ENCODE results near the gene NPFF. TPM values are rescaled to one million over a fixed set of nuclear protein-coding genes. Genes with fewer than 3 reads are reported as not detected.

NPFF gene
- total and polyA plus RNA-seq, 2 experiments from 2014 or later: not detected

- no peak overlapping the region for H3K9ac ChIP-seq
- H3K4me2 ChIP-seq (ENCODE audit: unreplicated experiment): no peak overlapping the region
- 27 to 32% methylated on average over 2 of the region's 2 CpGs for WGBS, 2 experiments (ENCODE audit: low coverage in 1 of 2, low lambda C conversion rate in 2 of 2, missing lambda C conversion rate in 2 of 2)
- DNase-seq: no peak
- in situ Hi-C loops (cut with MboI): no loop called here
- H3K4me3 ChIP-seq: no peak overlapping the region
- H3K9me3 ChIP-seq (ENCODE audit: low read depth): no peaks in the 10 kb centered on the region
- H4K20me1 ChIP-seq (ENCODE audit: insufficient read depth): no peaks in the 10 kb centered on the region
- TF ChIP-seq EZH2phosphoT487 (IDR thresholded peaks at IDR 0.05; ENCODE audit: insufficient read depth, low read depth): no peak
- TF ChIP-seq EZH2 (IDR thresholded peaks at IDR 0.05; ENCODE audit: insufficient read depth, poor library complexity, severe bottlenecking): no peak
- peaks cover 54% of the 10 kb centered on the region for H3K36me3 ChIP-seq (ENCODE audit: low read depth)
- H3K79me2 ChIP-seq (ENCODE audit: insufficient read depth): no peaks in the 10 kb centered on the region
- peaks cover 14% of the 10 kb centered on the region for H3F3A ChIP-seq (ENCODE audit: insufficient read depth)
- no peak overlapping the region for H3K27ac ChIP-seq
- peaks cover 7% of the 10 kb centered on the region; the same call in 1 of the 2 replicates for H3K4me1 ChIP-seq (ENCODE audit: insufficient read depth)
- no peak overlapping the region for H2AFZ ChIP-seq
- no peaks in the 10 kb centered on the region for H3K27me3 ChIP-seq (replicated peaks; ENCODE audit: insufficient read depth)
- no peaks in the 10 kb centered on the region for H3K9me2 ChIP-seq (ENCODE audit: insufficient read depth)
Observed at GRCh38 chr12:53533471-53533870, 26.2 kb upstream of the NPFF start.

GRCh38 chr12:53532524-53533445 is 25.5 kb upstream of the NPFF start:
- Histone ChIP-seq H3K79me2 (ENCODE audit: insufficient read depth) (no peaks in the 10 kb centered on the region), H3K27me3 (replicated peaks; ENCODE audit: insufficient read depth) (no peaks in the 10 kb centered on the region), H3K4me3 (no peak overlapping the region), H3K4me2 (ENCODE audit: unreplicated experiment) (no peak overlapping the region), H2AFZ (no peak overlapping the region), H3K9ac (no peak overlapping the region), H3K9me2 (ENCODE audit: insufficient read depth) (no peaks in the 10 kb centered on the region), H3F3A (ENCODE audit: insufficient read depth) (peaks cover 7% of the 10 kb centered on the region; the same call in 1 of the 2 replicates), H3K27ac (no peak overlapping the region), H3K9me3 (ENCODE audit: low read depth) (no peaks in the 10 kb centered on the region), H4K20me1 (ENCODE audit: insufficient read depth) (no peaks in the 10 kb centered on the region), H3K4me1 (ENCODE audit: insufficient read depth) (0 out of 2 replicates have a peak, but pooled peaks cover 4% of the 10 kb centered on the region), H3K36me3 (ENCODE audit: low read depth) (peaks cover 58% of the 10 kb centered on the region)
- no peak for DNase-seq
- in situ Hi-C loops (cut with MboI): no loop called here
- 88 to 96% methylated on average over 6 to 7 of the region's 7 CpGs for WGBS, 2 experiments (ENCODE audit: low coverage in 1 of 2, low lambda C conversion rate in 2 of 2, missing lambda C conversion rate in 2 of 2)
- TF ChIP-seq EZH2 (IDR thresholded peaks at IDR 0.05; ENCODE audit: insufficient read depth, poor library complexity, severe bottlenecking) (no peak), EZH2phosphoT487 (IDR thresholded peaks at IDR 0.05; ENCODE audit: insufficient read depth, low read depth) (no peak)

- Histone ChIP-seq H3K79me2 (ENCODE audit: insufficient read depth) (no peaks in the 10 kb centered on the region), H4K20me1 (ENCODE audit: insufficient read depth) (no peaks in the 10 kb centered on the region), H3K27me3 (replicated peaks; ENCODE audit: insufficient read depth) (no peaks in the 10 kb centered on the region), H2AFZ (no peak overlapping the region), H3K4me2 (ENCODE audit: unreplicated experiment) (no peak overlapping the region), H3K9ac (no peak overlapping the region), H3K4me3 (no peak overlapping the region), H3K27ac (no peak overlapping the region), H3K9me2 (ENCODE audit: insufficient read depth) (no peaks in the 10 kb centered on the region), H3K4me1 (ENCODE audit: insufficient read depth) (0 out of 2 replicates have a peak, but pooled peaks cover 4% of the 10 kb centered on the region), H3F3A (ENCODE audit: insufficient read depth) (peaks cover 7% of the 10 kb centered on the region; the same call in 1 of the 2 replicates), H3K36me3 (ENCODE audit: low read depth) (peaks cover 55% of the 10 kb centered on the region), H3K9me3 (ENCODE audit: low read depth) (no peaks in the 10 kb centered on the region)
- TF ChIP-seq EZH2phosphoT487 (IDR thresholded peaks at IDR 0.05; ENCODE audit: insufficient read depth, low read depth) (no peak), EZH2 (IDR thresholded peaks at IDR 0.05; ENCODE audit: insufficient read depth, poor library complexity, severe bottlenecking) (no peak)
- 48 to 53% methylated on average over 3 of the region's 3 CpGs for WGBS, 2 experiments (ENCODE audit: low coverage in 1 of 2, low lambda C conversion rate in 2 of 2, missing lambda C conversion rate in 2 of 2)
- in situ Hi-C loops (cut with MboI): no loop called here
- DNase-seq: no peak
Observed at GRCh38 chr12:53532021-53532420, 24.7 kb upstream of the NPFF start.

GRCh38 chr12:53530920-53531319 is 23.6 kb upstream of the NPFF start:
- Histone ChIP-seq H3K4me3 (no peak overlapping the region), H3K79me2 (ENCODE audit: insufficient read depth) (no peaks in the 10 kb centered on the region), H3K9ac (no peak overlapping the region), H3K9me2 (ENCODE audit: insufficient read depth) (no peaks in the 10 kb centered on the region), H3K4me2 (ENCODE audit: unreplicated experiment) (no peak overlapping the region), H2AFZ (no peak overlapping the region), H3K36me3 (ENCODE audit: low read depth) (peaks cover 51% of the 10 kb centered on the region), H3F3A (ENCODE audit: insufficient read depth) (peaks cover 7% of the 10 kb centered on the region; the same call in 1 of the 2 replicates), H3K4me1 (ENCODE audit: insufficient read depth) (0 out of 2 replicates have a peak, but pooled peaks cover 4% of the 10 kb centered on the region), H3K9me3 (ENCODE audit: low read depth) (no peaks in the 10 kb centered on the region), H3K27ac (peak overlapping the region; percentile 16), H3K27me3 (replicated peaks; ENCODE audit: insufficient read depth) (no peaks in the 10 kb centered on the region), H4K20me1 (ENCODE audit: insufficient read depth) (no peaks in the 10 kb centered on the region)
- TF ChIP-seq EZH2 (IDR thresholded peaks at IDR 0.05; ENCODE audit: insufficient read depth, poor library complexity, severe bottlenecking): no peak
- TF ChIP-seq EZH2phosphoT487 (IDR thresholded peaks at IDR 0.05; ENCODE audit: insufficient read depth, low read depth): no peak
- 68 to 77% methylated on average over 4 of the region's 4 CpGs for WGBS, 2 experiments (ENCODE audit: low coverage in 1 of 2, low lambda C conversion rate in 2 of 2, missing lambda C conversion rate in 2 of 2)
- DNase-seq: peak; percentile 69
- in situ Hi-C loops (cut with MboI): no loop called here

All from GM23248 (cell line).